ENCODE measurements around the gene OR8J3.
"Not testable (repeated sequence)": the region's sequence is repeated elsewhere in the genome, so short reads cannot be mapped to it uniquely, and the experiment has no call there.

- not testable (repeated sequence) for TF ChIP-seq YY1 (IDR thresholded peaks at IDR 0.05; ENCODE audit: low read depth, low read length); PRDM15 (CRISPR knock-in tag; IDR thresholded peaks at IDR 0.05)
Measured at GRCh38 chr11:56143681-56144080, 3.7 kb upstream of the OR8J3 start.

Measured in GM12878 (cell line).